NCI-H748 (cell line): Measurements from ENCODE around the gene CELF2.
A peak's percentile ranks its signal among the peaks of the same experiment; 100 is the strongest.
"Not testable (repeated sequence)": the region's sequence is repeated elsewhere in the genome, so short reads cannot be mapped to it uniquely, and the experiment has no call there.

Experiments used
- DNase-seq: peaks from one replicate; lab custom pipeline; 2025; ENCODE audit not compliant: unreplicated experiment; lab: John Stamatoyannopoulos, UW

The CELF2 gene

GRCh38 chr10:11366889-11367288 is 349.2 kb downstream of the CELF2 start:
- DNase-seq, result not testable (repeated sequence)

DNA sequence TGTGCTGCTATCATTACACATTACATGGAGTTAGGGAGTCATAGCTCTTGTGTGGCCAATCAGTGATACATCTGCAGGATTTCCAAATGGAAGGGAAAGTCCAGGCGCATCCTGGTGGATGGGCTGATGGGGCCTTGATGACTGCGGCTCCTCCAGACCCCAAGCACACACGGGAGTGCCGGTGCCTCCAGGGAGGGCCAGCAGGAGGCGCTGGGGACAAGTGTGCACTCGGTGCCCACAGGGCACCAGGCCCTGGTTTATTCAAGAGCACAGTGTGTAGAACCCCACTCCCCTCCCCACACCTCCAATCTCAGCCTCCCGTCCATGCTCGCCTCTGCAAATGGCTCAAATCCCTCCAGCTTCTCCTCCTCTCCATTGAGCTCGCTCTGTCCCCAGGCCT is 349.8 kb downstream of the CELF2 start:
- no peak for DNase-seq

GRCh38 chr10:11373717-11374171 is 356.1 kb downstream of the CELF2 start:
- DNase-seq, result no peak

- DNase-seq, result no peak
These were observed 359.6 kb downstream of the CELF2 start for GRCh38 chr10:11377267-11377666.

GRCh38 chr10:11378835-11379234 is 361.2 kb downstream of the CELF2 start:
- DNase-seq, result no peak

- peak; percentile 4 for DNase-seq
These were observed 362.1 kb downstream of the CELF2 start for GRCh38 chr10:11379771-11380170.

- DNase-seq, result no peak
These were observed 363.4 kb downstream of the CELF2 start for GRCh38 chr10:11381023-11381422.

- no peak for DNase-seq
These were observed 363.8 kb downstream of the CELF2 start for GRCh38 chr10:11381511-11381910.

GRCh38 chr10:11382187-11382586 is 364.5 kb downstream of the CELF2 start:
- no peak for DNase-seq

GRCh38 chr10:11386044-11386443 is 368.4 kb downstream of the CELF2 start:
- no peak for DNase-seq
